Occipital lobe (tissue), 3 donors: ENCODE measurements around the gene PRR5L. TPM values are rescaled to one million over a fixed set of nuclear protein-coding genes. Genes with fewer than 3 reads are reported as not detected.
"Not testable (repeated sequence)": the region's sequence is repeated elsewhere in the genome, so short reads cannot be mapped to it uniquely, and the experiment has no call there.

Experiments used
- DNase-seq: peaks from one replicate; lab custom pipeline; 2025; lab: John Stamatoyannopoulos, UW
- small RNA-seq: library from RNA; depleted of rRNA; stranded (forward); fragments of <200 nt; gene quantifications from one replicate; pipeline ENCODE3, GENCODE V24; 2014
- total RNA-seq: library from RNA; depleted of rRNA; stranded (reverse); fragments of >200 nt; gene quantifications from one replicate; pipeline ENCODE4 v1.2.3, GENCODE V29; 2014

The PRR5L gene
- total RNA-seq, 1 donor from 2014 or later = 3.1 TPM

DNA sequence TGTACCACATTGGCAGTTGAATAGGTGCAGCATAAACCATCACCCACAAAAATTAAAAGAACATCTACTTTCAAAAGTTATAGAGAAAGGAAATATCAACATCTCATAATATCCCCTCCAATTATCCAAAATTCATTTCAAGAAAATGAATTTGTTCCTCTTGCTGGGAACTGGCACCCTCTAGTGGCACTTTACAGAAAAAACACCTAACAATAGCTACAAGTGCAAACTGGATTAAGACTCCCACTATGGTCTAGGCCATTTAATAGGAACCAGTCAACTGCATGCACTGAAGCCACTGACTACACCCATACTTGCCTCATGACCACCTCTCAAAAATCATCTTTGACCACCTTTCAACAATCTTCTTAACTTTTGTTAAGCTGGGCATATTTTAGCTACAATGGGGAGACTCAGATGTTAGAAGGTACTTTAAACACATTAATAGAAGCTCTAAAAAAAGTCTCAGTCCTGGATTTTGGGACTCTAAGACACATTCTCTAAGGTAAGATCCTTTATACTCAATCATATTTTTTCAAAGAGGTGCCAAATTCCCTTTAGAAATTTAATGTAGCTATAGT lies 196.7 kb downstream of the PRR5L start:
- no peak for DNase-seq

DNA sequence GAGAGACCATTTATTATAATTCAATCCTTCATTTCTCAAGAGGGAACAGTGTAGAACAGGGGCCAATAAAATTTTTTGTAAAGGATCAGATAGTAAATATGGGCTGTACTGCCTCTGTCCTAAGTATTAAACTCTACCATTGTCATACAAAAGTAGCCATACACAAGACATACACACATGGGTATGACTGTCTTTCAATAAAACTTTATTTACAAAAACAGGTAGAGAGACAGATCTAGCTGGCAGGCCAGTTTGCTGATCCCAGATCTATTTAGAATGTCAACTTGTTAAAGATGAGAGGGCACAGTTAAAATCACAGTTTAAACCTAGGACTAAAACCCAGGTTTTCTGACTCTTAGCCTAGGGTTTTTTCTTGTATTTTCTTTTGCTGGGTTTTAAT lies 197.2 kb downstream of the PRR5L start:
- no peak for DNase-seq

DNA sequence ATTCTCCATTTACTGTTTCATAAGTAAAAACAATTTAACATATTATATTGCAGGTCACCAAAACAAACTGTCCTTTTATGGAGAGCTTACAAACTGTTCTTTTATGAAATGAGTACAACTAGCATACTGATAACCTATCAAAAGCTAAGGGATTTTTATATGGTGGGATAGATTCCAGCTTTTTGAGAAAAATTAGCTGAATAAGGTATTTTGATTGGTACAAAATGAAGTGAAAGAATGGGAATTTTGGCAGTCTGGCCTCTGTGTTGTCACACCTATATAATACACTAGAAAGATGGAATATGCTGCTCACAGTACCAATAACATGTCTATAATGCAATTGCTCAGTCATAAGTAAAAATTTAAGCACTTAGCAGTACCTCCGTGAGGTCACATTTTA lies 202.6 kb downstream of the PRR5L start:
- DNase-seq = no peak

DNA sequence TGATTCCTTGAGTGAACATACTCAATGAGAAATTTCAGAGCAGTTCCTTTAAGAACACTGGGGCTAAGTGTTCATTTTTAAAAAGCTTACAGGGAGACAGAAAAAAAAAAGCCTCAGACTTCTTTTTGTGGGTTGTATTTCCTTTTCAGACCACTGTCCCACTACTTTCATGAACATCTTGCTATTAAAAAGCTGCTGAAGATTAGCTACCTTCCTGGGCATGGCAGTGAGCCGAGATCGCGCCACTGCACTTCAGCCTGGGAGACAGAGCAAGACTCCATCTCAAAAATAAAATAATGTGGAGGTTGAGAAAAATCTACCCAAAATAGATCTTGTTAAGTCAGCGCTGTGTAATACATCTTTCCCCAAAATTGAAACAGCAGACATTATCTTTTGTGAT lies 203.2 kb downstream of the PRR5L start:
- DNase-seq = no peak

DNA sequence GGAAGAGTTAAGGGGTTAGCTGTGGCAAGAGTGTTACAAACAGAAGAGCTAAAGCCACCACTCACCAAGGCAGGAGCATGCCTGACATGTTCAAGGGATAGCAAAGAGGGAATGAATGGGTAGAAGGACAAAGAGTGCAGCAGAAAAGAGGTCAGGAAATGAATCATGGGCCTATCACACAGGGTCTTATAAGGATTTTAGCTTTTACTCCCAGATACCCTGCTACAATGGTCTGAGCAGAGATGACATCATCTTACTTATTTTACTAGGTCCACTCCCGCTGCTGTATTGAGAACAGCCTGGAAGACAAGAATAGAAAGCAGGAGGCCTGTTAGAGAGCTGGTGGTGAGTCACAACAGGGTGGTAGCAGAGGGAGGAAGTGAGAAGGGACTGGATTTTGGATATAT lies 204.2 kb downstream of the PRR5L start:
- DNase-seq = peak; percentile 52

DNA sequence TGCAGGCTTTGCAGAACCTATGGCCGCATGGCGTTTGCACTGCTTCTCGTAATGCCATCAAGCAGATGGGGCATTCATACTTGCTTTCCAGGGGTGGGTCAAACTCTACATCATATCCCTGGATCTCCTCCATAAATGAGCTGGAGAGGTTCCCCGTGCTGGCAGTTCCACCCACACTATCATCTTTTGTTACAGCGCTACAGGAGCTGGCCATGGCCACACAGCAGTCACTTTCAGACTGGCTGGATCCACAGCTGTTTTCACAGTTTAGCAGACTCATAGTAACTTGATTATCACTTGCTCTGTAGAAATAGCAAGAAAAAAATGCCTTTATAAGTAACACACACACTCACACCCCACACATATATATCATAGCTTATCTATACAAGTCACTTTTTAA lies 205.1 kb downstream of the PRR5L start:
- peak; percentile 58 for DNase-seq

DNA sequence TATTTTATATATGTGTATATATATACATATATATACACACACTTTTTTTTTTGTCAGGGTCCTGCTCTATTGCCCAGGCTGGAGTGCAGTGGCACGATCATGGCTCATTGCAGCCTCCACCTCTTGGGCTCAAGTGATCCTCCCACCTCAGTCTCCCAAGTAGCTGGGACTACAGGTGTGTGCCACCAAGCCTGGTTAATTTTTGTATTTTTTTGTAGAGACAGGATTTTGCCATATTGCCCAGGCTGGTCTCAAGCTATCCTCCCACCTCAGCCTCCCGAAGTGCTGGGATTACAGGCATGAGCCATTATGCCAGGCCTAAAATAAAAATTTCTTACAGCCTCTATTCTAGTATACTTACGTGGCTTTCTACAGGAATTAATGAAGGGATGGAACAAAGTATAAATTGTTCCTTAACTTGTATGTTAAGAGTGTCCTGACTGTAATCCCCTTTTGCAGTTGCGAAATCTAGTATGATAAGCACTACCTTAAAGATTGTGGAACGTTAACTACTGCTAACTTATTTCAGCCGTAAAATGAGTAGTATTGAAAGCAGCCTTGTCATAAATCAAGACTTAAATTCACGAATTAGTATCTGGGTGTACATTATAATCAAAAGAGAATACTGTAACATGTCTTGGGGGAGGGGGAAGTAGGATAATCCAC lies 211.9 kb downstream of the PRR5L start:
- no peak for DNase-seq

DNA sequence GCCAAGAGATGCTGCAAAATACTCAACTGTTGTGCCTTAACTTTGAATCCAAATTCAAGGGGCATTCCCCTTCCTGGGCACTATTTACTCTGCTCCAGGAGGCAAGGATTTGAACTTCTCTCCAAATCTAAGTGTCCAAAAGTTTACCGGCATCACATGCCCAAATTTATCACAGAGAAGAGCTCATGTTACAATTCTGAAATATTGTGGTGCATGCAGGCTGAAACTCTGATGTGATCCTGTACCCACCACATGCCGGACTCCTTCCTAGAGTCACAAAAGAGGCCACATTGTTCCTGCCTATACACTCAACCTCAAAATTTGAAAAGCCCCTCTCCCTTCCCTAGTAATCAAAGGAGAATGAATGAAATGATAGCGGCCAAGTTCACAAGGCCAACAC lies 212.7 kb downstream of the PRR5L start:
- DNase-seq = no peak

DNA sequence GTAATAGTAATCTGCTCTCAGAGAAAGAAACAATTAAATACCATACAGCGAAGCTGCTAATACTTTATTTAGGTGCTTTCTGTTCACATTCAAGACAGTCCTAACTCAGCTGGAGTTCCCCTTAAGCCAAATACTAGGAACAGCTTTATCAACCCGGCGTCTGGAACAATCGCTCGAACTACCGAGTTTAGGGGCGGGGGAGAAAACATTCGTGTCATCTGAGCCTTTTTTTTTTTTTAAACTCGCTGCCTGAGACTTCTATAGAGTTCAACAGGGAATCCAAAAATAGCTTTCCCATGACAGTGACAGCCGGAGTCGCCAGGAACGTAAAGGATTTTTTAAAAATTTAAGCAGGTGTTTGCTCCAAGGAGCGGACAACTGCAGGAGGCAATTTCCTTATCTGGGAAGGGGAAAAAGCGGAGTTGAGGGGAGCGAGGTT lies 213.1 kb downstream of the PRR5L start:
- no peak for DNase-seq

DNA sequence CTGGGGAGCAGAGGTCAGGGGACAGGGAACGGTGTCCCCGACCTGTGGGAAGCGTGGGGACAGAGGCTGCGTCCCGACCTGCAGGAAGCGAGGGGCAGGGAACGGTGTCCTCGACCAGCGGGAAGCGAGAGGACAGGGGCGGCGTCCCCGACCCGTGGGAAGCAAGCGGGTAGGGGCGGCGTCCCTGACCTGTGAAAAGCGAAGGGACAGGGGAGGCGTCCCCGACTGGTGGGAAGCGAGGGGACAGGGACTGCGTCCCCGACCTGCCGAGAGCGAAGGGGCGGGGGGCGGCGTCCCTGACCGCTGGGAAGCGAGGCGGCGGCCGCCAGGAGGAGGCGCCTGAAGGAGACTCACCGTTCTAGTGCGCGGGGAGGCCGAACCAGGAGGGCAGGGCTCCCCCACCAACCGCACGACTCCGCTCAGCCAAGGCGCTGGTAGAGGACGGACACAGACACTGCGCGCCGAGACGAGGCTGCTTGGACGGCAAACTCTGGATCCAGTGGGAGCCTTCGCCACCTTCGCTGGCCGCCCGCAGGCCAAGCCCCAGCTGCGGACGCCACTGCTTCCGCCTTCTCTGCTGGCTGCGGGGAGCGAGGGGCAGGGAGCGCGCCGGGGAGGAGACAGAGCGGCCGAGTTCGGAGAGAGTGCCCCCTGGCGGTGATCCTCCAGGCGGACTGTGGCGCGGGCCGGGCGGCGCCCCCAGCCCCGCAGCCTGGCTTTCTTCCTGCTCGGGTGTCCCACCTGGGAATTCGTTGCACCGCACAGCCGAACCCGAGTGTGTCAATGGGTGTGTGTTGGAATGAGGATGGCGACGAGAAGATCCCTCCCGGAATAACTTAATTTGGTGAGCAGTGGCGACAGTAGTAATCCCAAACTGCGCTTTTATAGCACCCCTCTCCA lies 213.9 kb downstream of the PRR5L start, which contains the start of gene TRAF6:
Gene TRAF6, minus strand, starts transcription at position 579 of the 900 bp plus-strand sequence. CDS start 8,757 bp downstream, outside the sequence.
- peak; percentile 85 for DNase-seq

DNA sequence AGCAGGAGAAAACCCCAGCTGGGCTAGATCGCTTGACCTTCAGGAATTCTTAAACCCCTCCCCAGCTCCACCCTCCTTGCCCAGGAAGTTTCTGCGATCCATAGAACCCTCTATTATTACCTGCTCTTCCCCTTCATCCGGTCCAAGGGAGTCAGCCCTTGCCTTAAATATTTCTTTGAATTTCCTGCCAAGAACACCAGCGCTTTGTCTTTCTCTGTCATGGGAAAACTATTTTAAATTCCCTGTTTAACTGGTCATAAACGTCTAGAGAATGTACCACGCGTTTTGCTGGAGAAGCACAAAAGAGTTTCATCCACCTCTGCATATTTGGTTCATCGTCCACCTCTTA lies 214.5 kb downstream of the PRR5L start:
- DNase-seq = no peak

DNA sequence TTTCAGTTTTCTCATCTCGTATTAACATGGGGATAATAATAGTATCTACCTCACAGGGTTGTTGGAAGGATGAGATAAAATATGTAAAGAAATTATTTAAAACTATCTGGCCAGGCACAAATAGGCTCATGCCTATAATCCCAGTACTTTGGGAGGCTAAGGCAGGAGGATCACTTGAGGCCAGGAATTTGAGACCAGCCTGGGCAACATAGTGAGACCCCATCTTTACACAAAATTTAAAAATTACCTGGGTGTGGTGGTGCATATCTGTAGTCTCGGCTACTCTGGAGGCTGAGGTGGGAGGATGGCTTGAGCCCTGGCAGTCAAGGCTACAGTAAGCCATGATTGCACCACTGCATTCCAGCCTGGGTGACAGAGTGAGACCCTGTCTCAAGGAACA lies 215.0 kb downstream of the PRR5L start:
- not testable (repeated sequence) for DNase-seq

DNA sequence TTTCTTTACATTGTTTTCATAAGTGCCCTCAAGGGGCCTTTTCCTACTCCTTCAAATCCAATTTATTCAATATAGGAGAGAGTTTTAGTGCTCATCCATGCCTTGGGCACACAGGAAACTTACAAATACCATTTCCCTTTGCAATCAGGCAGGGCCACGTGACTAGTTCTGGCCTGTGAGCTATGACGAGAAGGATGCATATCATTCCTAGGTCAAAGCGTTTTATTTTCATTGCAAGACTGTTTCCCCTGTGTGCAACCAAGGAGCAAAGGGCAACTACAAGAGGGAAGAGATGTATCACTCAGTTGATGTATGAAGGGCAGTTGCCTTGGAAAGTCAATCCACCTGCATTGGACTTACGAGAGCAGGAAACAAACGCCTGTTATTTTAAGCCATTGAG lies 215.9 kb downstream of the PRR5L start:
- DNase-seq = no peak

DNA sequence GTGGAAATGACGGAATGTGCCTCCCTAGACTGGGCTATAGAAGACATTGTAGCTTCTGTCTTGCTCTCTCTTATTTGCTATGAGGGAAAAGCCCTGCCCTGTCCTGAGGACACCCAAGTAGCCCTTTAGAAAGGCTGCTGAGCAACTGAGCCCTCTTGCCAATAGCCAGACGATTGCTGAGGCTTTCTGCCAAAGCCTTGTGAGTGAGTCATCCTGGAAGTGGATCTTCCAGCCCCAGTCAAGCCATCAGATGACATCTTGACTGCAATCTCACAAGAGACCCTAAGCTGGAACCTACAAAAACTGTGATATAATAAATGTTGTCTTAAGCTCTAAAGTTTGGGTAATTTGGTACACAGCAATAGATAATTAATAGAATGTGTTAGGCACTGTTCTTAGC lies 217.9 kb downstream of the PRR5L start:
- DNase-seq = no peak

Small RNAs within 50 kb of the gene (small RNA-seq; reads per million reads assigned to genes)
- gene AC061999.1 = not detected

Other genes with a start within 250 kb of the PRR5L start
- 51.3 TPM for gene COMMD9, start 6.9 kb upstream of the PRR5L start, total RNA-seq
- gene TRAF6, start 214.0 kb downstream of the PRR5L start, total RNA-seq = 16.5 TPM